ENCODE results near the gene GKN2.

Gene GKN2

DNA sequence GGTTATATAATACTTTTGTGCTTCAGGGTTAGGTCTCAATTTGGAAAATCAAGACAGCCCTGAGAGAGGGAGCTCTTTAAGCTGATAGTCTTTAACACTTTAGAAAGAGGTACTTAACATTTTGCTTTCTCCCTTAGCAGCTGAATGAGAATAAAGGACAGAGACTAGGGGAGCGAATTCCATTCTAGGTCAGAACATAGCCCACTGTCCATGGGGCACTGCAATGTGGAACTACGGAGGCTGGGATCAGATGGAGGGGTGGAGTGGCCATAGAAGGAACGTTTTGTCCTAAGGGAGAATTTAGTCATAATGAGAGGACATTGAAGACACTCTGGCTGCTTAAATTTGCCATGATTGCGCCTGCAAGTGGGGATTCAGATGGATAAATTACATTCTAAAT is 794 bp downstream of the GKN2 start (continued):
- TF ChIP-seq ZNF302 (tag by site-specific recombination; IDR thresholded peaks at IDR 0.05; ENCODE audit: low read depth) (no peak), ZNF174 (tag by site-specific recombination; IDR thresholded peaks at IDR 0.05) (no peak), SCRT2 (tag by site-specific recombination; IDR thresholded peaks at IDR 0.05) (no peak), ZNF639 (tag by site-specific recombination; IDR thresholded peaks at IDR 0.05) (no peak), BCL6B (tag by site-specific recombination; IDR thresholded peaks at IDR 0.05) (no peak), ZNF266 (tag by site-specific recombination; IDR thresholded peaks at IDR 0.05; ENCODE audit: low read depth) (no peak), GLI2 (tag by site-specific recombination; IDR thresholded peaks at IDR 0.05; ENCODE audit: borderline replicate concordance, low read depth) (no peak), ZNF354C (tag by site-specific recombination; IDR thresholded peaks at IDR 0.05; ENCODE audit: borderline replicate concordance, low read depth) (no peak), ZNF138 (tag by site-specific recombination; IDR thresholded peaks at IDR 0.05; ENCODE audit: borderline replicate concordance) (no peak)
- TF ChIP-seq, protein P1, sequence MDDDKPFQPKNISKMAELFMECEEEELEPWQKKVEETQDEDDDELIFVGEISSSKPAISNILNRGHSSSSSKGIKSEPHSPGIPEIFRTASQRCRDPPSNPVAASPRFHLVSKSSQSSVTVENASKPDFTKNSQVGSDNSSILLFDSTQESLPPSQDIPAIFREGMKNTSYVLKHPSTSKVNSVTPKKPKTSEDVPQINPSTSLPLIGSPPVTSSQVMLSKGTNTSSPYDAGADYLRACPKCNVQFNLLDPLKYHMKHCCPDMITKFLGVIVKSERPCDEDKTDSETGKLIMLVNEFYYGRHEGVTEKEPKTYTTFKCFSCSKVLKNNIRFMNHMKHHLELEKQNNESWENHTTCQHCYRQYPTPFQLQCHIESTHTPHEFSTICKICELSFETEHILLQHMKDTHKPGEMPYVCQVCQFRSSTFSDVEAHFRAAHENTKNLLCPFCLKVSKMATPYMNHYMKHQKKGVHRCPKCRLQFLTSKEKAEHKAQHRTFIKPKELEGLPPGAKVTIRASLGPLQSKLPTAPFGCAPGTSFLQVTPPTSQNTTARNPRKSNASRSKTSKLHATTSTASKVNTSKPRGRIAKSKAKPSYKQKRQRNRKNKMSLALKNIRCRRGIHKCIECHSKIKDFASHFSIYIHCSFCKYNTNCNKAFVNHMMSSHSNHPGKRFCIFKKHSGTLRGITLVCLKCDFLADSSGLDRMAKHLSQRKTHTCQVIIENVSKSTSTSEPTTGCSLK (tag by site-specific recombination; IDR thresholded peaks at IDR 0.05) = no peak

GRCh38 chr2:68948710-68949109 is 4.0 kb downstream of the GKN2 start:
- ChIA-PET CTCF (interaction anchor here (0.6 to 0.7 kb wide), 5 partner anchors 12 to 240 kb away, joined by 3 to 5 read pairs (median 4); partner anchors contain the start of gene ANTXR1), POLR2A (interaction anchor here (0.7 kb wide), 1 partner anchor 342 kb away, joined by 3 read pairs; no protein-coding TSS in a partner anchor)
- H3K36me3 ChIP-seq (ENCODE audit: control insufficient read depth in 2 of 2, insufficient read depth in 1 of 2, low read length in 2 of 2) = no peaks in the 10 kb centered on the region
- no peak overlapping the region for H3K27ac ChIP-seq (ENCODE audit: extremely low read depth, low read depth, low read length)
- H3K9me3 ChIP-seq (ENCODE audit: control insufficient read depth, insufficient read depth, low read depth, low read length) = no peaks in the 10 kb centered on the region
- no peaks in the 10 kb centered on the region for H3K4me1 ChIP-seq (ENCODE audit: control insufficient read depth, insufficient read depth, low read length)
- no peak overlapping the region for H3K4me3 ChIP-seq (ENCODE audit: low read depth, low read length)
- TF ChIP-seq ZNF530 (tag by site-specific recombination; IDR thresholded peaks at IDR 0.05; ENCODE audit: low read depth) = no peak
- no peak for TF ChIP-seq ZIC2 (tag by site-specific recombination; IDR thresholded peaks at IDR 0.05)
- no peak for TF ChIP-seq ZNF624 (tag by site-specific recombination; IDR thresholded peaks at IDR 0.05)
- TF ChIP-seq YY2 (tag by site-specific recombination; IDR thresholded peaks at IDR 0.05) = no peak
- TF ChIP-seq KLF9 (tag by site-specific recombination; IDR thresholded peaks at IDR 0.05; ENCODE audit: low read depth) = no peak
- TF ChIP-seq REPIN1 (tag by site-specific recombination; IDR thresholded peaks at IDR 0.05; ENCODE audit: low read depth) = no peak
- TF ChIP-seq ZNF596 (tag by site-specific recombination; IDR thresholded peaks at IDR 0.05) = no peak
- no peak for TF ChIP-seq ZNF571 (tag by site-specific recombination; IDR thresholded peaks at IDR 0.05)
- TF ChIP-seq ZNF660 (tag by site-specific recombination; IDR thresholded peaks at IDR 0.05) = no peak
- no peak for TF ChIP-seq ZNF518A (tag by site-specific recombination; conservative IDR thresholded peaks at IDR 0.05; ENCODE audit: low read depth)
- TF ChIP-seq ZNF362 (tag by site-specific recombination; IDR thresholded peaks at IDR 0.05) = no peak
- TF ChIP-seq, protein P2, sequence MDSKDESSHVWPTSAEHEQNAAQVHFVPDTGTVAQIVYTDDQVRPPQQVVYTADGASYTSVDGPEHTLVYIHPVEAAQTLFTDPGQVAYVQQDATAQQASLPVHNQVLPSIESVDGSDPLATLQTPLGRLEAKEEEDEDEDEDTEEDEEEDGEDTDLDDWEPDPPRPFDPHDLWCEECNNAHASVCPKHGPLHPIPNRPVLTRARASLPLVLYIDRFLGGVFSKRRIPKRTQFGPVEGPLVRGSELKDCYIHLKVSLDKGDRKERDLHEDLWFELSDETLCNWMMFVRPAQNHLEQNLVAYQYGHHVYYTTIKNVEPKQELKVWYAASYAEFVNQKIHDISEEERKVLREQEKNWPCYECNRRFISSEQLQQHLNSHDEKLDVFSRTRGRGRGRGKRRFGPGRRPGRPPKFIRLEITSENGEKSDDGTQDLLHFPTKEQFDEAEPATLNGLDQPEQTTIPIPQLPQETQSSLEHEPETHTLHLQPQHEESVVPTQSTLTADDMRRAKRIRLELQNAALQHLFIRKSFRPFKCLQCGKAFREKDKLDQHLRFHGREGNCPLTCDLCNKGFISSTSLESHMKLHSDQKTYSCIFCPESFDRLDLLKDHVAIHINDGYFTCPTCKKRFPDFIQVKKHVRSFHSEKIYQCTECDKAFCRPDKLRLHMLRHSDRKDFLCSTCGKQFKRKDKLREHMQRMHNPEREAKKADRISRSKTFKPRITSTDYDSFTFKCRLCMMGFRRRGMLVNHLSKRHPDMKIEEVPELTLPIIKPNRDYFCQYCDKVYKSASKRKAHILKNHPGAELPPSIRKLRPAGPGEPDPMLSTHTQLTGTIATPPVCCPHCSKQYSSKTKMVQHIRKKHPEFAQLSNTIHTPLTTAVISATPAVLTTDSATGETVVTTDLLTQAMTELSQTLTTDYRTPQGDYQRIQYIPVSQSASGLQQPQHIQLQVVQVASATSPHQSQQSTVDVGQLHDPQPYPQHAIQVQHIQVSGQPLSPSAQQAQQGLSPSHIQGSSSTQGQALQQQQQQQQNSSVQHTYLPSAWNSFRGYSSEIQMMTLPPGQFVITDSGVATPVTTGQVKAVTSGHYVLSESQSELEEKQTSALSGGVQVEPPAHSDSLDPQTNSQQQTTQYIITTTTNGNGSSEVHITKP (tag by site-specific recombination; IDR thresholded peaks at IDR 0.05) = no peak
